HepG2 (cell line): ENCODE measurements around the gene JOSD1.

ENCODE experiments used
- CTCF ChIP-seq: sonication (generic); formaldehyde crosslinking; IDR thresholded peaks from 2 replicates; pipeline ENCODE4 v1.5.0; 2020; ENCODE audit warnings: mild to moderate bottlenecking, missing genetic modification reagents, moderate library complexity
- HDAC2 ChIP-seq: sonication (generic); formaldehyde crosslinking; IDR thresholded peaks from 2 replicates; pipeline ENCODE4 v1.4.0; 2020; ENCODE audit warnings: missing genetic modification reagents
- HES4 ChIP-seq: sonication (generic); formaldehyde crosslinking; IDR thresholded peaks from 2 replicates; pipeline ENCODE4 v1.9.0; 2021; ENCODE audit warnings: mild to moderate bottlenecking, missing genetic modification reagents, borderline replicate concordance
- PLRG1 ChIP-seq: fragments of 450-650 bp; conservative IDR thresholded peaks from 2 replicates; pipeline ENCODE4 v1.6.1; 2016
- POLR2AphosphoS5 ChIP-seq: IDR thresholded peaks from 2 replicates; pipeline ENCODE4 v1.6.1; 2012; ENCODE audit warnings: low read depth, low read length
- PRPF4 ChIP-seq: fragments of 200-400 bp; formaldehyde crosslinking; IDR thresholded peaks from 2 replicates; pipeline ENCODE4 v1.6.1; 2016; ENCODE audit warnings: low read length, low read depth; ENCODE audit not compliant: poor library complexity, severe bottlenecking
- SIN3A ChIP-seq: IDR thresholded peaks from 2 replicates; pipeline ENCODE4 v1.6.1; 2011; ENCODE audit warnings: low read depth, mild to moderate bottlenecking, control low read depth, low read length, borderline replicate concordance
- SMAD1 ChIP-seq: sonication (generic); formaldehyde crosslinking; IDR thresholded peaks from 2 replicates; pipeline ENCODE4 v1.4.0; 2020; ENCODE audit warnings: missing genetic modification reagents, low read depth, mild to moderate bottlenecking, borderline replicate concordance
- YY1 ChIP-seq: IDR thresholded peaks from 2 replicates; pipeline ENCODE4 v1.6.1; 2011; ENCODE audit warnings: low read length, low read depth, moderate library complexity, mild to moderate bottlenecking; ENCODE audit not compliant: insufficient read depth, insufficient replicate concordance
- ZKSCAN8 ChIP-seq: IDR thresholded peaks from 2 replicates; pipeline ENCODE4 v1.6.1; 2016; ENCODE audit warnings: borderline replicate concordance, missing genetic modification reagents, missing compliant biosample characterization
- ZNF282 ChIP-seq: fragments of 450-650 bp; IDR thresholded peaks from 2 replicates; pipeline ENCODE4 v1.6.1; 2018; ENCODE audit not compliant: partially characterized antibody
- ZNF317 ChIP-seq: sonication (generic); formaldehyde crosslinking; IDR thresholded peaks from 2 replicates; pipeline ENCODE4 v1.5.0; 2020; ENCODE audit warnings: mild to moderate bottlenecking, missing genetic modification reagents
- ZNF747 ChIP-seq: sonication (generic); formaldehyde crosslinking; IDR thresholded peaks from 2 replicates; pipeline ENCODE4 v1.8.1; 2023; ENCODE audit warnings: missing genetic modification reagents, mild to moderate bottlenecking, borderline replicate concordance

GRCh38 chr22:38699784-38700183, 959 bp downstream of the JOSD1 start:
- TF ChIP-seq POLR2AphosphoS5 (no peak), ZNF747 (CRISPR knock-in tag) (no peak), ZKSCAN8 (CRISPR knock-in tag) (no peak), CTCF (CRISPR knock-in tag) (no peak), YY1 (no peak), ZNF282 (no peak), ZNF317 (CRISPR knock-in tag) (no peak), SMAD1 (CRISPR knock-in tag) (no peak), HDAC2 (CRISPR knock-in tag) (no peak), SIN3A (no peak), PLRG1 (no peak), PRPF4 (no peak), HES4 (CRISPR knock-in tag) (no peak)
